ENCODE measurements around the gene RTN4R.

DNA sequence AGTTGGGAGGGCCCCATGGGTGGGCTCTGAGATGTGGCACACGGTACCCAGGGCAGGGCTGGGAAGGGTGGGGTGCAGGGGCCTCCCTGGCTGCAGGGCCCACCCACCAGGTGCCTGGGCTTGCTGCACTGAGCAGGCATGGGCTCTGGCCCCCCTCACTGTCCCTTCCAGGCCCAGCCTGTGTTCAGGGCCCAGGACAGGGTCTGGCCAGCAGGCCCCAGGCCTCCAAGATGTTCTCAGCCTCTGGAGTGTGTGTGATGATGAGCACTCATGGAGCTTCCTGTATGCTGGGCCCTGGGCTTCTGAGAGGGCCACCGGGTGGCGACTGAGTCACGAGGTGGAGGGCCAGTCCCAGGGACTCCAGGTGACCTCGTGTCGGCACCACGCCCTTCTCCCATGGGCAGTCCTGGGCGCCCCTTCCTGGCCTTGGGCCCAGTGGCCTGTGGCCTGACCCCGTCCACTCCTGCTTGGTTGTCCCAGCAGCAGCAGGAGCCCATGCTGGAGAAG lies 61.4 kb downstream of the RTN4R start:
- no peak for TF ChIP-seq YY1 (IDR thresholded peaks at IDR 0.05; ENCODE audit: low read depth)
- no peak for TF ChIP-seq CTCF (IDR thresholded peaks at IDR 0.05)
- TF ChIP-seq, protein P1, sequence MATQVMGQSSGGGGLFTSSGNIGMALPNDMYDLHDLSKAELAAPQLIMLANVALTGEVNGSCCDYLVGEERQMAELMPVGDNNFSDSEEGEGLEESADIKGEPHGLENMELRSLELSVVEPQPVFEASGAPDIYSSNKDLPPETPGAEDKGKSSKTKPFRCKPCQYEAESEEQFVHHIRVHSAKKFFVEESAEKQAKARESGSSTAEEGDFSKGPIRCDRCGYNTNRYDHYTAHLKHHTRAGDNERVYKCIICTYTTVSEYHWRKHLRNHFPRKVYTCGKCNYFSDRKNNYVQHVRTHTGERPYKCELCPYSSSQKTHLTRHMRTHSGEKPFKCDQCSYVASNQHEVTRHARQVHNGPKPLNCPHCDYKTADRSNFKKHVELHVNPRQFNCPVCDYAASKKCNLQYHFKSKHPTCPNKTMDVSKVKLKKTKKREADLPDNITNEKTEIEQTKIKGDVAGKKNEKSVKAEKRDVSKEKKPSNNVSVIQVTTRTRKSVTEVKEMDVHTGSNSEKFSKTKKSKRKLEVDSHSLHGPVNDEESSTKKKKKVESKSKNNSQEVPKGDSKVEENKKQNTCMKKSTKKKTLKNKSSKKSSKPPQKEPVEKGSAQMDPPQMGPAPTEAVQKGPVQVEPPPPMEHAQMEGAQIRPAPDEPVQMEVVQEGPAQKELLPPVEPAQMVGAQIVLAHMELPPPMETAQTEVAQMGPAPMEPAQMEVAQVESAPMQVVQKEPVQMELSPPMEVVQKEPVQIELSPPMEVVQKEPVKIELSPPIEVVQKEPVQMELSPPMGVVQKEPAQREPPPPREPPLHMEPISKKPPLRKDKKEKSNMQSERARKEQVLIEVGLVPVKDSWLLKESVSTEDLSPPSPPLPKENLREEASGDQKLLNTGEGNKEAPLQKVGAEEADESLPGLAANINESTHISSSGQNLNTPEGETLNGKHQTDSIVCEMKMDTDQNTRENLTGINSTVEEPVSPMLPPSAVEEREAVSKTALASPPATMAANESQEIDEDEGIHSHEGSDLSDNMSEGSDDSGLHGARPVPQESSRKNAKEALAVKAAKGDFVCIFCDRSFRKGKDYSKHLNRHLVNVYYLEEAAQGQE (IDR thresholded peaks at IDR 0.05; ENCODE audit: low read depth, low read length), result no peak
- TF ChIP-seq GABPA (IDR thresholded peaks at IDR 0.05; ENCODE audit: low read depth), result no peak
- no peak for TF ChIP-seq EP300 (IDR thresholded peaks at IDR 0.05; ENCODE audit: borderline replicate concordance in 1 of 2, low read depth in 1 of 2, low read length in 1 of 2)
- TF ChIP-seq SIN3A (IDR thresholded peaks at IDR 0.05; ENCODE audit: borderline replicate concordance, low read depth, low read length), result no peak
